ENCODE data around the gene TPCN1. TPM values are rescaled to one million over a fixed set of nuclear protein-coding genes. Genes with fewer than 3 reads are reported as not detected.

The TPCN1 gene
- total and polyA plus RNA-seq, 2 of the 13 experiments (the other 11 are each of a cell fraction or from before 2014, with no cell fraction given), result 8.0 to 26.8 TPM

- TF ChIP-seq ATF1 (CRISPR knock-in tag; IDR thresholded peaks at IDR 0.05) (no peak), GABPA (IDR thresholded peaks at IDR 0.05; ENCODE audit: low read depth, low read length) (peak; percentile 15; the same call in 1 of the 2 replicates), GABPA (CRISPR knock-in tag; IDR thresholded peaks at IDR 0.05; ENCODE audit: low read depth) (no peak), RARG (CRISPR knock-in tag; IDR thresholded peaks at IDR 0.05; ENCODE audit: low read depth) (no peak), NFE2 (CRISPR knock-in tag; IDR thresholded peaks at IDR 0.05) (no peak), ZNF770 (CRISPR knock-in tag; IDR thresholded peaks at IDR 0.05) (peak; percentile 24; the same call in 1 of the 2 replicates), CCAR2 (optimal IDR thresholded peaks at IDR 0.05; ENCODE audit: low read depth, low read length) (no peak), ZNF740 (CRISPR knock-in tag; IDR thresholded peaks at IDR 0.05) (no peak), ZNF276 (CRISPR knock-in tag; IDR thresholded peaks at IDR 0.05; ENCODE audit: low read depth) (no peak), KMT2B (CRISPR knock-in tag; IDR thresholded peaks at IDR 0.05) (no peak), HINFP (CRISPR knock-in tag; IDR thresholded peaks at IDR 0.05; ENCODE audit: low read depth) (peak; percentile 97), HDAC6 (IDR thresholded peaks at IDR 0.05; ENCODE audit: low read depth, low read length) (no peak), KLF16 (CRISPR knock-in tag; IDR thresholded peaks at IDR 0.05) (peak in 1 of 2 experiments; percentile 79; a peak in 2 of 4 replicates), SRSF1 (optimal IDR thresholded peaks at IDR 0.05; ENCODE audit: low read depth, low read length) (no peak), PPARG (CRISPR knock-in tag; conservative IDR thresholded peaks at IDR 0.05) (no peak; the same call in 1 of the 2 replicates), FOXK1 (CRISPR knock-in tag; IDR thresholded peaks at IDR 0.05; ENCODE audit: borderline replicate concordance, low read depth) (no peak), SAFB2 (CRISPR knock-in tag; IDR thresholded peaks at IDR 0.05; ENCODE audit: borderline replicate concordance, low read depth) (0 out of 2 replicates have a peak, but pooled peaks have one; percentile 76), ZNF564 (CRISPR knock-in tag; IDR thresholded peaks at IDR 0.05) (0 out of 2 replicates have a peak, but pooled peaks have one; percentile 48), ZNF710 (CRISPR knock-in tag; IDR thresholded peaks at IDR 0.05; ENCODE audit: borderline replicate concordance) (peak; percentile 65; the same call in 1 of the 2 replicates), FOSL2 (CRISPR knock-in tag; IDR thresholded peaks at IDR 0.05) (peak; percentile 24; the same call in 1 of the 2 replicates), NCOA2 (CRISPR knock-in tag; IDR thresholded peaks at IDR 0.05) (no peak)
Observed at GRCh38 chr12:113334786-113335539, 113.7 kb downstream of the TPCN1 start, which contains the start of gene SLC8B1 (continued).
